ENCODE measurements around the gene KCNK18.

KCNK18 gene

DNA sequence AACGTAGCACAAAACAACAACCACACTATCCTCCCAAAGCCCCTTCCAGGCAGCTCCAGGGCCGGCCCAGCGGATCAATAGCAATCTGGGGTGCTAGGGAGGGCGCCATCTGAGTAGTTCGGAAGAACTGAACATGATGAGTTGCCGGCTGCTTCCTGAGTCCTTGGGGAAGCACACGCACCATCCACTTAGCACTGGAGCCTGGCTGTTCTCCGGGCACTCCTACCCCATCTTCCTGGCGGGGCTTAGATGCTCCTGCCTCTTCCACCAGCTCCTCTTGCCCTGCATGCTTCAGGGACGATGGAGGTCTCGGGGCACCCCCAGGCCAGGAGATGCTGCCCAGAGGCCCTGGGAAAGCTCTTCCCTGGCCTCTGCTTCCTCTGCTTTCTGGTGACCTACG is at the start of gene KCNK18:
Gene KCNK18, plus strand, starts transcription at position 301 of the 400 bp plus-strand sequence. Its CDS starts 0 bp downstream, at position 301.
- no peak for DNase-seq

DNA sequence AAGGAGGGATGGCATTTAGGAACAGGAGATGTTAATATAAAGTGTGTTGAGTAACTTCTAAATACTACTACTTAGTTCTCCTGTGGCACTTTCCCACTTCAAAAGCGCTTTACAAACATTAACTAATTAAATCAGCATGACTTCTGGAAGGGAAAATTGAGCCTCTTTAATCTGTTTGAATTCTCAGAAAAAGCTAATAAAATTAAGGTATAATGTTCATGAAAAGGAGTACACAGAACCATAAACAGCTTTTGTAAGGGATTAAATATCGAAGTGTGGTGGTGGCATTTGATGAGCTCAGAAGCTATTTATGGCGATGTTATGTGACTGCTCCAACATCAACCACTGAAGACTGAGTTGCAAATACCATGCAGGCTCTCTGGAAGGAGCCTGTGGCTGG is 49.0 kb upstream of the KCNK18 start:
- DNase-seq = no peak

GRCh38 chr10:117152668-117153067 is 44.6 kb upstream of the KCNK18 start:
- no peak for DNase-seq

DNA sequence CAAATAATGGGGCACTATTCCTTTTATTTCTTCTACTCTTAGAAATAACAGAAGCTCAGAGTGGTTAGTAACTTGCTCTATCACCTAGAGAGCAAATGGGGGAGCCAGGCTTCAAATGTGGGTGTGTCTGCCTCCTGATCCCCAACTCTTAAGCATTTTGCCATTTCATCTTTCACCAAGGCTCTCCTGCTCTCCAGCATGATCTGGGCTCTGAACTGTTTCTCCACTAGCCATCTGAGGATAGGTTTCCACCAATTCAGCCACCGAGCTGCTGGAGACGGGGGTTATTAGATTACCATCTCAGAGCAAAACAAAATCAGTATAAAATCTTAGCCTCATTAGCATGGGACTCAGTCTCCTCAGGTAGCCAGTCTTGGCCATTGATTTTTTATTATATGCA is 39.0 kb upstream of the KCNK18 start:
- no peak for DNase-seq

DNA sequence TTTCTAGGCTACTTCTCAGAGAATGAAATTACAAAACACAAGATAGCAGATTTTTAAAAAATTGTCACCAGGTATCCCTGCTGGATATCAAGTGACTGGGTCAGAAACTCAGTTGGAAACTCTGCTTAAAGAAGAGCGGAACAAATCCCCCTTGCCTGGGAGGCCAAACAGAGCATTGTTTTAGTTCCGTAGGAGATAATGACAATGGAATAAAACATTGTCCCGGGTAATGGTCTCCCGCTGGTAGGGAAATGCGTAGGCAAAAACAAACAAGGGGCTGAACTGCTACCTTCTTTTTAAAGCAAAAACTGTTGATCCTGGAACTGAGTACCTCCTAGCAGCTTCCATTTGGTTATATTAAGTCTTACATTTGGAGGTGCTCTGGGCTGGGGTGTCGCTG is 37.9 kb upstream of the KCNK18 start:
- DNase-seq = no peak

DNA sequence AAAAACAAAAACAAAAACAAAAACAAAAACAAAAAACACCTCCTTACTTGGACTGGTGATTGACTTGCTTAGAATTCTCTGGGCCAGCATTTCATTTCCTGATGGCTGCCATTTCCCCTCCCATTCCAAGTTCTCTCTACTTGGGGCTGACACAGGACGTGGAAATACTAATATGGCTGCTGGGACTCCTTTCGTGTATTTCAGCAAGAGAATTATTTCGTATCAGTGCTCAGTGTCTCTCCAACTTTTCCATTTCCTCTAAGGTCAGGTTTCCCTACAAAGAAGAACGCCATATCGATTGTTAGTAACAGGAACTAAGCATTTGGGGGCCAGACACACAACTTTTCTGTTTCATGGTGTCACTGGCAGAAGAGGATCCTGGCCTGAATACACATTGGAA is 36.7 kb upstream of the KCNK18 start:
- DNase-seq = no peak

- no peak for DNase-seq
These were observed 35.8 kb upstream of the KCNK18 start for GRCh38 chr10:117161386-117162033.

DNA sequence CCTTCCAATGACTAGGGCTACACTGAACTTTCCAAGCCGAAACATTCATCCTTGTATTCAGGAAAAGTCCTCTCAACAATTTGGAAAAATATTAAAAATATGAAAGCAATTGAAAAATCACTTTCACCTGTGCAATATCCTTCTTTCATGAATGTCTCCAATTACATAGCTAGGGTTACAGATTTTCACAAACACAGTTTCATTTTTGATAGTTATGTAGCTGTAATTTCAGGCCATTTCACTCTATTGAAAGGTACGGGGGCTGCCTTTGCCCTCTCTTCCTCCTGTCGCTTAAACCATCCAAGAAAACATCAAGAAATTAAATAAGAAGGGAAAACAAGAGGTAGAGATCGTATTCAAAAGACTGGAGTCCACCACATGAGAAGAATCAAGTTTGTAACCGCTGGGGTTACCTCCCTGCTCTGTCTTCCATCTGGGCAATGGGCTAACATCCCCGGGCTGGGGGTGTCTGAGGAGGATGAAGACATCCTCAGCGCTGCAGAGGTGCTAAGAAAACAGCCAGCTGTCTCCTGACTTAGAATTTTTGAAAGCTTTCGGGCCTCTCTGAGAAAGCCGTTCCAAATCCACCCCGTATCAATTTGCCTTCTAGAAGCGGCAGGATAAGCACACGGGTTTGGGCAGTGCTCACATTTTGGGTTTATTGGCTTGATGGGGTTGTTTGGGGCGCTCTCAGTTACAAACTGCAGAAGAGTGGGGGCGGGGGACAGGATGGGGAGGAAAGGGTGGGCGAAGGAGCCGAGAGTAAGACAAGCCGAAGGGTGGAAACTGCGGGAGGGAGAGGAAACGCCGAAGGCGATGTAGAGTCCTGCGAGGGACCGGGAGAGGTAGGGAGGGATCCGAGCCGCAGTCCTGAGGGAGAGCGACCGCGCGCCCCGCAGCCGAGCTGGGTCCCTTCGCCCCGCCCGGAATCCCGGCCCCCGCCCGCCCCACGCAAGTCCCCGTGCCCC is 34.9 kb upstream of the KCNK18 start:
- DNase-seq = no peak

GRCh38 chr10:117163061-117163953 is 34.0 kb upstream of the KCNK18 start:
- no peak for DNase-seq

DNA sequence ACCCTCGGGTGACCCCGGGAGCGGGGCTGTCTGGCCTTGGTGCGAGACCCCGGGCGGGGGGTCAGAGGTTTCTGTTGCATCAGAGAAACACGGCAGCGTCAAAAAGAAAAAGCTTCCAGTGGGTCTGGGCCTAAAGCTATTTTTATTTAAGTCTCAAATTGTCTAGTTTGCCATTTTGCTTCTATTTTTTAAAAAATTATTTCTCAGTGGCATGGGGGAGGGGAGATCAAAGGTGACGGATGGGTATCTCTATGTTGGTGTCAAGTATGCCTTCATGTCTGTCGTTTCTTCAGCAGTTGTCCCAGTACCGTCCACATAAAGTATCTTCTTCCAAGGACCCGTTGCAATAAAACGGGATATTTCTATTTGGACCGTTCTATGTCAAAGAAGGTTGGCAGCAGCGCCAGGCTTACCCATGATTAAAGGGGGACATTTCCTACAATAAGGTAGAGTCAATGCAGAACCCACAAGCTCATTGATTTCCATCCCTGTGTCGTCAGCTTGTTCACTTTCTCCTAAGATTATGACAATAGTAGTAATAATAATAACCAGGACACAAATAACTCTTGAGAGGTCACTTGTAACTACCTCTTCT is 33.2 kb upstream of the KCNK18 start:
- no peak for DNase-seq

- no peak for DNase-seq
These were observed 32.4 kb upstream of the KCNK18 start for GRCh38 chr10:117164592-117165537.

DNA sequence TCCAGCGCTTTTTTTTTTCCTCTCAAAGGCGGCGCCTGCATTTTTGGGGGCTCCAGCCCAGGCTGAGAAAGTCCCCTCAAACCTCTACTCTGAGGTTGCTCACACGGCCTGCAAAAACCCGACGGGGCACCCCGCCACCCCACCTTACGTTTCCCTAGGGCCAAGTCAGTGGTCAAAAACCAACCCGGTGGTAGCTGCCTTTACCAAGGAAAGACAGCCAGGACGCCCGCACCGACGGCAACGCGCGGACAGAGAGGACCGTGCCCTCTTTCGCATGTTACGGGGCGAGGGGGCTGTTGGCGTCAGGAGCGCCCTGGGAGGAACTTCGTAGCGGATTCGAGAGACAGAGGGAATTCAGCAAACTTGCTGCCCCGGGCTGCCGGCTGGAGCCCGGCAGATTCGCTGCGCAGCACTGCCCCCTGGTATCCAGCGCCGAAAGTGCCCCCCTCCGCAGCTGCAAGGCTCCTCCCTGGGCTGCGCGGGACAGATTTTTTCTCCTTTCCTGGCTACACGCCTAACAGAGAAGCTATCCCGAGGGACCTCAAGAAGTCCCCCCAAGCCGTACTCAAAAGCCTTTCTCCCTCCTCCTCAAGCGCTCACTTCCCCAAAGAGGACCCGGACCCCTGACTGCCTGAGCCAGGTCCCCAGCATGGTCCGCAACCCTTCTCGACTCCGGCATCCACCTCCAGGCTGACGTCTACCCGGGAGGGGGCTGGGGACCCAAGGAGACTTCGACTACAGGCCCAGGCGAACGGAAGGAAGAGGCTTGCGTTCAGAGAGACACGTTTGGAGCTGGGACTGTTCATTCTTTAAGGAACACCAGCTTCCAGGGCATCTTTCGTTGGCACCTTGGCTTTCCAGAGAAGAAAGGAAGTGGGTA is 31.5 kb upstream of the KCNK18 start:
- DNase-seq = peak; percentile 13

- no peak for DNase-seq
These were observed 30.6 kb upstream of the KCNK18 start for GRCh38 chr10:117166418-117167345.

- DNase-seq = no peak
These were observed 29.9 kb upstream of the KCNK18 start for GRCh38 chr10:117167346-117167788.

- peak; percentile 60 for DNase-seq
These were observed 29.3 kb upstream of the KCNK18 start for GRCh38 chr10:117167789-117168674.

DNA sequence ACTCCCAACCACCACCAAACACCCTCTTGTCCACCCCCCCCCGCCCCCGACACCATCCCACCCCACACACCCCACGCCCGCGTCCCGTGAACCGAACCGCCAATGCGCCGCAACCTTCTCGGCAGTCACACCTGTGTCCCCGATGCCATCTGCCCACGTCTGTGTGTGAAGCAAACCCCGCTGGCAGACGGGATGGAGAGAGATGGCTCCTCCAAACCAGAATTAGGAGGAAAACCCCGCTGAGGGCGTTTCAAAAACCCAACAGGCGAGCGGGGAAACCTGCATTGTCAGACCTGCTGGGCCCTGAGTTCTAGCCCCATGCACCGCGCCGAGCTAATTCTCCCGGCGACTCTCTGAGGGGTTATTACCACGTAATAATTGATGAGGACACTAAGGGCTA is 28.6 kb upstream of the KCNK18 start:
- DNase-seq = no peak

- no peak for DNase-seq
These were observed 27.8 kb upstream of the KCNK18 start for GRCh38 chr10:117169480-117169879.

DNA sequence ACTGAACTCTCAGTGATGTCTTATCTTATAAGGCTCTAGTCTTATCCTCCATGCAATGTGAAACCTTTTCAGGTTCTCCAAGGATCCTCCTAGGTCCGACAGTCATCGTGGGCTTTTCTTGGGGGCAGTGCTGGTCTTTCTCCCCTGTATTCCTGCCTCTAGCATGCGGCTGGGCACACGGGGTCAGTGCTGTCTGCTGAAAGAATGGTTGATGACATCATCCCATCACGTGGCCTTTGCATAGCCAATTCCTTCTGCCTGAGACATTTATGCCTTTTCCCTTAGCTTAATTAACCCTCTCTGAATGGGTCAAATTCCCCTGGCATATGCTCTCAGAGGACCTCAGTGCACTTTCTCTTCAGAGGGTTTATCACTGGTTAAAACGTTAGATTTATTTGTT is 27.0 kb upstream of the KCNK18 start:
- DNase-seq = no peak

Measured in activated CD4-positive, alpha-beta T cell treated with anti-CD3 and anti-CD28 coated beads, Interleukin-2, amount 50 U/mL, for 1 hour (primary cell).